ENCODE results near the gene CARS1.

The CARS1 gene

GRCh38 chr11:2951231-2952110 is 105.8 kb downstream of the CARS1 start:
- DNase-seq = no peak

Measured in NCI-H187 (cell line).